Measurements from ENCODE around the gene DYNC1H1.
A peak's percentile ranks its signal among the peaks of the same experiment; 100 is the strongest.

Gene DYNC1H1

DNA sequence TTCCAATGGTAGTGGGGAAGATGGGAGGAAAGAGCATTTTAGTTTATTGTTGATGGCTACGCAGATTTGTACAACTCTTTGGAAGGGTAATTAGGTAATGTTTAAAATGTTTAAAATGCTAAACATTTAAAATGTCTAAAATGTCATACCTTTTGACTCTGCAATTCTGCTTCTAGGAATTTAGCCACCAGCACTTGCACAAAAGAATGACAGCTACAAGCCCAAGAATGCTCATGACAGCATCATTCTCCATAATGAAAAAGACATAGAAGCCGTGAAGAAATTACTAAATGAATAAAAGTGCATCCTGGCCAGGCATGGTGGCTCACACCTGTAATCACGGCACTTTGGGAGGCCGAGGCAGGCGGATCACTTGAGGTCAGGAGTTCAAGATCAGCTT is 19.9 kb upstream of the DYNC1H1 start:
- no peak for DNase-seq (ENCODE audit: low read depth)

- DNase-seq (ENCODE audit: low read depth), result no peak
Observed at GRCh38 chr14:101945171-101945570, 19.2 kb upstream of the DYNC1H1 start.

GRCh38 chr14:101947577-101947903 is 16.8 kb upstream of the DYNC1H1 start:
- no peak for DNase-seq (ENCODE audit: low read depth)

DNA sequence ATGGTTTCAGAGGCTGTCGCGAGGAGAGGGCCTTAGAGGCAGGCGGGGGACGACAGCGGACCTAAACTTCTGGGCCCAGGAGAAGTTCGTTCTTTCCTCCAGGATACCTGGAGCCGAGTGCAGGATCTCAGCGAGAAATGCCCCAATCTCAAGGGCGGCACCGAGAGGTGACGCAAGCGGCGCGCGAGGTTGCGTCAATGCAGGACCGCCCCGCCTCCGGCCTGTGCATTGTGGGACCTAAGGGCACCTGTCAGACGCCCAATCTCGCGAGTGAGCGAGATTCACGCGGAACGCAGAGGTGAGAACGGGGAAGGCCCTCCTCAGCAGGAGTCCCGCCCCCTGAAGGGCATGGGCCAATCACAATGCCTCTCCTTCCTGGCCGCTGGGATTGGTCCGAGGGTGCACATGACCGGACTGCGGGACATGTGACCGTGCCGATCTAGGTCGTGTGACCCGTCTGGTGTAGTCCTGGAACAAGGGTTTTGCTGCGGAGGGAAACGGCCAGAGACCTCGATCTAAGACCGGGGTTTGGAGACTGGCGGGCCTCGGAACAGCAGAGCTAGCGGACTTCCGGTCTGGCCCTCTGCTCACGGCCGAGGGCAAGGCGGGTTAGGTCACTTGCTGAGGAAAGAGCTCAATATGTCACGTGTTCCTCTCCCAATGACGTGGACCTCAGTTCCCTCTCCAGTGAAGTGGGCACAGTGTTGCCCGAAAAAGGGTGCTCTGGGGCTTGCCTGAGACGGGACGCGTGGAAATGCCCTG is 16.3 kb upstream of the DYNC1H1 start:
- peak; percentile 93 for DNase-seq (ENCODE audit: low read depth)

DNA sequence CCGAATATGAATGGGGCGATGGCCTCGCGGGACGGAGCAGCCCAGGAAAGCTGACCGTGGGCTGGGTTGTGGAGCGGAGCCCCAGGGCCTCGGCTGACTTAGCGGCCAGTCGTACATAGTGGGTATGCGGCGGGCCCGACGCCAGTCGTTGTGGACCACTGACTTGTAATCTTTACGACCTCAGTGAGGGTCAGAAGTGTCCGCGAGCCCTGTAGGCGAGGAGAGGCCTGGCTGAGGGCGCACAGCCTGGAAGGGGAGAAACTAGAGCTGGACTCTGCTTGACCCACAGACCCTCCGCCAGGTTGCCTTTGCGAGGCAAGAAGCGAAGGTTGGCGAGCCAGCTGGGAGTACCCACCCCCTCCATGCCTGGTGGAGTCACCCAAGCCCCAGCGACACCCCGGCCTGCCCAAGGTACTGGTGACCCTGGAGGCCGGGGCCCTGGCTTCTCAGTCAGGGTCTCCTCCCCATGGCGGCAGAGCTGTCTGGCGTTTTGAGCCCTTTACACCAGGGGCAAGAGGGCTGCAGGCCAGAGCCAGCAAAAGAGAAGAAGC is 15.6 kb upstream of the DYNC1H1 start:
- DNase-seq (ENCODE audit: low read depth), result no peak

DNA sequence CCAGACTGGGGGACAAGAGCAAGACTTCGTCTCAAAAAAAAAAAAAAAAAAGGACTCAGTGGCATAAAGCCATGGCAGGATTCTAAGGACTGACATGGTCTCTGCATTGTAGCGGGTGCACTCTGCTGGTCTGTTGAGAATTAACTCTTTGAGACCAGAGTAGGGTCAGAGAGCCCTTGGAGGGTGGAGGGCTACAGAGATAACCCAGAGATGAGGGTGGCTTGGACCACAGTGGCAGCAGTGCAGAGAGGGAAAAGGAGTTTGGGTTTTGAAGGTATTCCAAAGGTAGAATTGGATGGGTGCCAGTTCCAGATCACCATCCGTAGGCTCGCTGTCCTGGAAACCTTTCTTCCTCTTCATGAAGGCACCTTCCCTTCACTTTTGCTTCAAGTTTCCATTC is 14.3 kb upstream of the DYNC1H1 start:
- DNase-seq (ENCODE audit: low read depth), result no peak

- DNase-seq (ENCODE audit: low read depth), result no peak
Observed at GRCh38 chr14:101950516-101951215, 13.7 kb upstream of the DYNC1H1 start.

- no peak for DNase-seq (ENCODE audit: low read depth)
Observed at GRCh38 chr14:101953151-101953550, 11.2 kb upstream of the DYNC1H1 start.

- no peak for DNase-seq (ENCODE audit: low read depth)
Observed at GRCh38 chr14:101954501-101954900, 9.9 kb upstream of the DYNC1H1 start.

- no peak for DNase-seq (ENCODE audit: low read depth)
Observed at GRCh38 chr14:101955695-101956161, 8.6 kb upstream of the DYNC1H1 start.

GRCh38 chr14:101956179-101956885 is 8.0 kb upstream of the DYNC1H1 start:
- no peak for DNase-seq (ENCODE audit: low read depth)

- DNase-seq (ENCODE audit: low read depth), result no peak
Observed at GRCh38 chr14:101957406-101958234, 6.8 kb upstream of the DYNC1H1 start.

- DNase-seq (ENCODE audit: low read depth), result no peak
Observed at GRCh38 chr14:101958418-101959180, 5.8 kb upstream of the DYNC1H1 start.

DNA sequence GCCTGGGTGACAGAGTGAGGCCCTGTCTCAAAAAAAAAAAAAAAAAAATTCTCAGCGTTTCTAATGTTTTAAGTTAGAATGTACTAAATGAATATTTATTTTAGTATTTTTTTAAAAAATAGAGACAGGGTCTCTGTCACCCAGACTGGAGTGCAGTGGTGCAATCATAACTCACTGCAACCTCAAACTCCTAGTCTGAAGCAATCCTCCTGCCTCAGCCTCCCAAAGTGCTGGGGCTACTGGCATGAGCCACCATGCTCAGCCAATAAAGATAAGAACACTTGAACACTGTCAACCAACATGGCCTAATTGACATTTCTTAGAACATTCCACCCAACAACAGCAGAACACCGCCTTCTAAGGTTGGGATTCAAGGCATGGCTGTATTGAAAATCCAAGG is 5.1 kb upstream of the DYNC1H1 start:
- no peak for DNase-seq (ENCODE audit: low read depth)

DNA sequence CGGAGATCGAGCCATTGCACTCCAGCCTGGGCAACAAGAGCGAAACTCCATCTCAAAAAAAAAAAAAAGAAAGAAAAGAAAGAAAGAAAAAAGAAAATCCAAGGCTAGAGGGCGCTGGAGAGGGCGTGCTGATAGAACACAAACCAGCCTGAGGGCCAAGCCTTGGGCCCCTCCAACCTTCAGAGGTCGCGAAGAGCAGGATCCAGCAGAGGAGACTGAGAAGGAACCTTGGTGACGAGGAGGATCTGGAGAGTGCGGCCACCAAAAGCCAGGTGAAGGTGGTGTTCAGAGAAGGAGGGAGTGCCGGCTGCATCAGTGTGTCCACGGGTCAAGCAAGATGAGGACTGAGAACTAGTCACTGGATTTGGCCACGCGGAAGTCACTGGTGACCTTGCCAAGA is 4.1 kb upstream of the DYNC1H1 start:
- no peak for DNase-seq (ENCODE audit: low read depth)

- DNase-seq (ENCODE audit: low read depth), result peak; percentile 50
Observed at GRCh38 chr14:101961011-101961721, 3.2 kb upstream of the DYNC1H1 start.

DNA sequence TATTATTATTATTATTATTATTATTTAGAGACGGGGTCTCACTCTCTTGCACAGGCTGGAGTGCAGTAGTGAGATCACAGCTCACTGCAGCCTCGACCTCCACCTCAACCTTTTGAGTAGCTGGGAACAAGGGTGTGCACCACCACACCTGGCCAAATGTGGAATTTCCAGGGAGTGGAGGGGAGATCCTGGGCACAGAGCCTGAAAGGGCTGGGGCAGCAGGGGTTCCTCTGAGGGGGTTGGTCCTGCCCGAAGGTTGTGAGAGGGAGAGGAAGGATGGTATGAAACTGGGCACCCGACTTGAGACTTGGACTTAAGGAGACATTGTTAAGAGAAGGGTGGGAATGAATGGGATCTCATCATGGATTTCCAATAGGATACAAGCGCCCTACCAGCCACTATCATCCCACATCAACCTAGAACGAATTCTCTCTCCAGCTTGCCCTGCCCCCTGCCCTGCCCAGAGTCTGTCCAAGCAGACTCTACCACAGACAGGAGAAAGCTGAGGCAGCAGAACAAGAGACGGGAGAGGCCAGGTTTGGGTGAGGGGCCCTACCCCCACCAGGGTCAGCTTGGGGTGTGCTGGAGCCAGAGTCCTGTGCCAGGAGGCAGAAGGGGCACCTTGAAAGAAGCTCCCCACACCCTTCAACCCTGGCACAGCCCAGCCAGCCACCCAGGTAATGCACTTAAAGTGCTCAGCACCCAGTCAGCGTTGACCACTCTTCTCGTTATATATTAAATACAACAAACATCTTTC is 2.4 kb upstream of the DYNC1H1 start:
- no peak for DNase-seq (ENCODE audit: low read depth)

DNA sequence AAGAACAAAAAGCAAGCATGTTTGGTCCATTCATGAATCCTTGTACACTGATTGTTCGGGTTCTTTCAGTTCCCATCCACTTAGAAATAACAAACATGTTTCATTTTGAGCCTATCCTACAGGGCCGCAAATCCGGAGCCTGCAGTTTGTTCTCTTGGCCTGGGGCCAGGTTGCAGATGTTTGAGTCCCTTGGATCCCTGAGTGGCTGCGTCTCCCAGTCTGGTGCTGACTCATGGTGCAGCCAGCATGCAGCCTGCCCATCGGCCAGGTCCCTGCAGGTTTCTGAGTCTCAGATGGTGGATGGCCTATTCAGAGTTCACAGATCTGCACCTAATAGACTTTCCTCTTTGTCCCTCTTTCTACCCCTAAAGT is 1.9 kb upstream of the DYNC1H1 start:
- no peak for DNase-seq (ENCODE audit: low read depth)

- DNase-seq (ENCODE audit: low read depth), result no peak
Observed at GRCh38 chr14:101963052-101963451, 1.3 kb upstream of the DYNC1H1 start.
